SK-N-SH treated with all-trans-retinoic acid at 6 μM for 48 hours (cell line): ENCODE results near the gene SPAG5.

Experiments
- ATAC-seq: fragments of 200-7000 bp; cut with Tn5 transposase; 3 replicates; pipeline ENCODE4 v1.9.1; 2020; ENCODE audit warnings: mild to moderate bottlenecking, moderate library complexity
- ARNTL ChIP-seq: fragments of 450-650 bp; formaldehyde crosslinking; IDR thresholded peaks from 2 replicates; pipeline ENCODE4 v1.5.0; 2020; ENCODE audit warnings: low read depth, mild to moderate bottlenecking, moderate library complexity, borderline replicate concordance
- BACH2 ChIP-seq: fragments of 250-450 bp; sonication (Bioruptor Pico); IDR thresholded peaks from 2 replicates; pipeline ENCODE4 v1.9.0; 2021; ENCODE audit warnings: mild to moderate bottlenecking, borderline replicate concordance
- CREB5 ChIP-seq: fragments of 250-450 bp; sonication (Bioruptor Pico); IDR thresholded peaks from 2 replicates; pipeline ENCODE4 v1.5.1; 2020; ENCODE audit warnings: low read depth, mild to moderate bottlenecking, moderate library complexity
- CSDC2 ChIP-seq: fragments of 250-450 bp; sonication (Bioruptor Pico); IDR thresholded peaks from 2 replicates; pipeline ENCODE4 v1.5.0; 2020; ENCODE audit warnings: mild to moderate bottlenecking, moderate library complexity
- CSRNP3 ChIP-seq: fragments of 250-450 bp; sonication (Bioruptor Pico); IDR thresholded peaks from 2 replicates; pipeline ENCODE4 v1.5.1; 2021; ENCODE audit warnings: mild to moderate bottlenecking, moderate library complexity
- ESRRG ChIP-seq: fragments of 250-450 bp; sonication (Bioruptor Pico); IDR thresholded peaks from 2 replicates; pipeline ENCODE4 v1.6.1; 2021; ENCODE audit warnings: mild to moderate bottlenecking
- GLIS3 ChIP-seq: fragments of 250-450 bp; sonication (Bioruptor Pico); IDR thresholded peaks from 2 replicates; pipeline ENCODE4 v1.5.0; 2020; ENCODE audit warnings: mild to moderate bottlenecking, moderate library complexity
- ISL1 ChIP-seq: fragments of 250-450 bp; sonication (Bioruptor Pico); IDR thresholded peaks from 2 replicates; pipeline ENCODE4 v2.1.2; 2022; ENCODE audit warnings: mild to moderate bottlenecking, moderate library complexity
- OSR1 ChIP-seq: fragments of 250-450 bp; sonication (Bioruptor Pico); IDR thresholded peaks from 2 replicates; pipeline ENCODE4 v1.8.0; 2022; ENCODE audit warnings: moderate library complexity, mild to moderate bottlenecking, inconsistent platforms
- POU6F1 ChIP-seq: fragments of 250-450 bp; sonication (Bioruptor Pico); IDR thresholded peaks from 2 replicates; pipeline ENCODE4 v1.8.0; 2021; ENCODE audit warnings: low read depth, mild to moderate bottlenecking, moderate library complexity, borderline replicate concordance
- PPARA ChIP-seq: fragments of 250-450 bp; sonication (Bioruptor Pico); IDR thresholded peaks from 2 replicates; pipeline ENCODE4 v1.5.0; 2020; ENCODE audit warnings: mild to moderate bottlenecking, borderline replicate concordance
- RARB ChIP-seq: fragments of 250-450 bp; sonication (Bioruptor Pico); IDR thresholded peaks from 2 replicates; pipeline ENCODE4 v1.8.0; 2021; ENCODE audit warnings: mild to moderate bottlenecking, moderate library complexity
- SNAI2 ChIP-seq: fragments of 250-450 bp; sonication (Bioruptor Pico); IDR thresholded peaks from 2 replicates; pipeline ENCODE4 v1.5.0; 2020; ENCODE audit warnings: mild to moderate bottlenecking, moderate library complexity
- TCF4 ChIP-seq: fragments of 250-450 bp; sonication (Bioruptor Pico); IDR thresholded peaks from 2 replicates; pipeline ENCODE4 v1.8.0; 2021; ENCODE audit warnings: mild to moderate bottlenecking, moderate library complexity, borderline replicate concordance
- TOX ChIP-seq: fragments of 250-450 bp; sonication (Bioruptor Pico); IDR thresholded peaks from 2 replicates; pipeline ENCODE4 v1.8.0; 2021; ENCODE audit warnings: mild to moderate bottlenecking, moderate library complexity, borderline replicate concordance
- TSHZ2 ChIP-seq: fragments of 250-450 bp; sonication (Bioruptor Pico); IDR thresholded peaks from 2 replicates; pipeline ENCODE4 v1.5.0; 2020; ENCODE audit warnings: mild to moderate bottlenecking, moderate library complexity
- ZC3H10 ChIP-seq: fragments of 250-450 bp; sonication (Bioruptor Pico); IDR thresholded peaks from 2 replicates; pipeline ENCODE4 v1.5.1; 2021; ENCODE audit warnings: mild to moderate bottlenecking, moderate library complexity
- ZFP3 ChIP-seq: fragments of 250-450 bp; sonication (Bioruptor Pico); IDR thresholded peaks from 2 replicates; pipeline ENCODE4 v1.5.0; 2020; ENCODE audit warnings: mild to moderate bottlenecking, moderate library complexity
- ZFP30 ChIP-seq: fragments of 450-650 bp; formaldehyde crosslinking; IDR thresholded peaks from 2 replicates; pipeline ENCODE4 v1.5.0; 2022; ENCODE audit warnings: mild to moderate bottlenecking, moderate library complexity
- ZNF70 ChIP-seq: fragments of 450-650 bp; formaldehyde crosslinking; IDR thresholded peaks from 2 replicates; pipeline ENCODE4 v1.5.0; 2020; ENCODE audit warnings: mild to moderate bottlenecking, moderate library complexity
- ZNF8 ChIP-seq: fragments of 450-650 bp; formaldehyde crosslinking; IDR thresholded peaks from 2 replicates; pipeline ENCODE4 v1.5.0; 2020; ENCODE audit warnings: mild to moderate bottlenecking, moderate library complexity

The SPAG5 gene

GRCh38 chr17:28622186-28622585 lies 23.4 kb upstream of the SPAG5 start:
- ATAC-seq = no peak
- no peak for TF ChIP-seq TOX (CRISPR knock-in tag)

- ATAC-seq = no peak
These were observed 21.2 kb upstream of the SPAG5 start for GRCh38 chr17:28620010-28620409.

GRCh38 chr17:28618464-28618863 lies 19.6 kb upstream of the SPAG5 start:
- ATAC-seq = no peak
- TF ChIP-seq OSR1 (CRISPR knock-in tag) (no peak), ZFP30 (no peak), GLIS3 (no peak), BACH2 (CRISPR knock-in tag) (no peak), SNAI2 (CRISPR knock-in tag) (no peak), TSHZ2 (CRISPR knock-in tag) (no peak), TCF4 (CRISPR knock-in tag) (no peak), ESRRG (CRISPR knock-in tag) (no peak), ZNF70 (CRISPR knock-in tag) (no peak), ZFP3 (CRISPR knock-in tag) (no peak), ZNF8 (CRISPR knock-in tag) (no peak), CSDC2 (CRISPR knock-in tag) (no peak), ARNTL (CRISPR knock-in tag) (no peak), RARB (no peak), CSRNP3 (CRISPR knock-in tag) (no peak), POU6F1 (CRISPR knock-in tag) (no peak), PPARA (CRISPR knock-in tag) (no peak), ISL1 (CRISPR knock-in tag) (no peak), ZC3H10 (no peak)

More at GRCh38 chr17:28620010-28620409, 21.2 kb upstream of the SPAG5 start:
- no peak for TF ChIP-seq ARNTL (CRISPR knock-in tag)
- no peak for TF ChIP-seq CSRNP3 (CRISPR knock-in tag)
- TF ChIP-seq ZFP30 = no peak
- TF ChIP-seq CSDC2 (CRISPR knock-in tag) = no peak
- TF ChIP-seq ZC3H10 = no peak
- no peak for TF ChIP-seq OSR1 (CRISPR knock-in tag)
- TF ChIP-seq ISL1 (CRISPR knock-in tag) = no peak
- no peak for TF ChIP-seq CREB5
- TF ChIP-seq ZFP3 (CRISPR knock-in tag) = no peak
- TF ChIP-seq POU6F1 (CRISPR knock-in tag) = no peak
- TF ChIP-seq ZNF70 (CRISPR knock-in tag) = no peak
- no peak for TF ChIP-seq TOX (CRISPR knock-in tag)
